ENCODE results near the gene ENDOG.
A peak's percentile ranks its signal among the peaks of the same experiment; 100 is the strongest.
"Not testable (repeated sequence)": the region's sequence is repeated elsewhere in the genome, so short reads cannot be mapped to it uniquely, and the experiment has no call there.

Gene ENDOG

GRCh38 chr9:128818099-128818838 lies at the start of gene ENDOG:
ENDOG (plus strand) TSS chr9:128818500; CDS start chr9:128818685, 185 bp downstream.
- DNase-seq, result peak; percentile 99

- DNase-seq, result no peak
Measured at GRCh38 chr9:128768606-128769005, 49.7 kb upstream of the ENDOG start.

GRCh38 chr9:128770286-128771030 lies 47.8 kb upstream of the ENDOG start:
- no peak for DNase-seq

GRCh38 chr9:128771094-128771721 lies 47.1 kb upstream of the ENDOG start:
- DNase-seq, result no peak

- peak; percentile 97 for DNase-seq
Measured at GRCh38 chr9:128771745-128772519, 46.4 kb upstream of the ENDOG start, which contains the start of gene ZER1. ZER1 (minus strand) TSS chr9:128771927; CDS start chr9:128755565, 16,362 bp downstream.

- no peak for DNase-seq
Measured at GRCh38 chr9:128773049-128773448, 45.3 kb upstream of the ENDOG start.

- DNase-seq, result no peak
Measured at GRCh38 chr9:128774804-128775203, 43.5 kb upstream of the ENDOG start.

GRCh38 chr9:128780093-128780492 lies 38.2 kb upstream of the ENDOG start:
- DNase-seq, result not testable (repeated sequence)

GRCh38 chr9:128781187-128782070 lies 36.9 kb upstream of the ENDOG start:
- DNase-seq, result no peak

GRCh38 chr9:128782669-128783068 lies 35.6 kb upstream of the ENDOG start:
- DNase-seq, result no peak

- no peak for DNase-seq
Measured at GRCh38 chr9:128785427-128785826, 32.9 kb upstream of the ENDOG start.

- peak; percentile 93 for DNase-seq
Measured at GRCh38 chr9:128786681-128787601, 31.4 kb upstream of the ENDOG start, which contains the start of gene TBC1D13. TBC1D13 (plus strand) TSS chr9:128787253; CDS start chr9:128787354, 101 bp downstream.

- DNase-seq, result no peak
Measured at GRCh38 chr9:128787659-128788058, 30.6 kb upstream of the ENDOG start.

- no peak for DNase-seq
Measured at GRCh38 chr9:128788445-128788844, 29.9 kb upstream of the ENDOG start.

GRCh38 chr9:128790536-128790935 lies 27.8 kb upstream of the ENDOG start:
- DNase-seq, result no peak

- DNase-seq, result no peak
Measured at GRCh38 chr9:128792134-128792533, 26.2 kb upstream of the ENDOG start.

- no peak for DNase-seq
Measured at GRCh38 chr9:128792978-128793686, 25.2 kb upstream of the ENDOG start.

- not testable (repeated sequence) for DNase-seq
Measured at GRCh38 chr9:128794961-128795360, 23.3 kb upstream of the ENDOG start.

GRCh38 chr9:128798896-128799295 lies 19.4 kb upstream of the ENDOG start:
- DNase-seq, result no peak

- DNase-seq, result no peak
Measured at GRCh38 chr9:128800061-128800460, 18.2 kb upstream of the ENDOG start.

All from NCI-H2171 (cell line).